Panc1 (cell line): Measurements from ENCODE around the gene OTOG. TPM values are rescaled to one million over a fixed set of nuclear protein-coding genes. Genes with fewer than 3 reads are reported as not detected.

Source experiments
- ATAC-seq: fragments of 200-7000 bp; cut with Tn5 transposase; 2 replicates; pipeline ENCODE4 v1.9.1; 2020; ENCODE audit warnings: mild to moderate bottlenecking, moderate library complexity
- BruUV-seq: library from RNA; stranded (reverse); fragments of 400-500 nt; replicated peaks from 2 replicates; lab custom pipeline; 2021; lab: Mats Ljungman, UMichigan
- CTCF ChIA-PET: fragments of 300-600 bp; sonication (Branson Sonifier 250); formaldehyde crosslinking; loops from one replicate; lab custom pipeline; 2022; ENCODE audit warnings: antibody characterized with exemption; lab: Charles Lee
- POLR2A ChIA-PET: fragments of 300-600 bp; sonication (Branson Sonifier 250); formaldehyde crosslinking; loops from one replicate; lab custom pipeline; 2022; ENCODE audit warnings: antibody characterized with exemption; lab: Charles Lee
- DNase-seq: peaks from one replicate; pipeline ENCODE4 v3.0.0-alpha.2; 2010; ENCODE audit warnings: low read depth, low spot score
- H3K27ac ChIP-seq: 2 replicates; pipeline ENCODE4 v1.5.1; 2011; ENCODE audit warnings: mild to moderate bottlenecking, low read length, inconsistent platforms
- H3K27me3 ChIP-seq: fragments of 200-500 bp; sonication (Bioruptor generic); 2 replicates; pipeline ENCODE4 v1.6.0; 2014; ENCODE audit warnings: low read length, inconsistent platforms; ENCODE audit not compliant: control insufficient read depth, insufficient read depth
- H3K36me3 ChIP-seq: fragments of 200-500 bp; sonication (Bioruptor generic); 2 replicates; pipeline ENCODE4 v1.5.1; 2014; ENCODE audit warnings: inconsistent platforms, mild to moderate bottlenecking, low read length, moderate library complexity; ENCODE audit not compliant: control insufficient read depth, insufficient read depth
- H3K4me1 ChIP-seq: 2 replicates; pipeline ENCODE4 v1.5.1; 2011; ENCODE audit warnings: inconsistent platforms, mild to moderate bottlenecking, low read length, moderate library complexity; ENCODE audit not compliant: control insufficient read depth, insufficient read depth
- H3K4me3 ChIP-seq, 2 experiments: 2 replicates each; pipeline ENCODE4 v1.5.1; 2011 to 2012; ENCODE audit warnings: low read depth in 2 of 2, low read length in 2 of 2, mild to moderate bottlenecking in 2 of 2, inconsistent platforms in 1 of 2, moderate library complexity in 1 of 2
- H3K9me3 ChIP-seq: fragments of 200-500 bp; sonication (Bioruptor generic); 2 replicates; pipeline ENCODE4 v1.5.1; 2014; ENCODE audit warnings: low read depth, mild to moderate bottlenecking, inconsistent platforms, low read length, moderate library complexity; ENCODE audit not compliant: control insufficient read depth, insufficient read depth
- CTCF ChIP-seq: fragments of 450-650 bp; IDR thresholded peaks from 2 replicates; pipeline ENCODE4 v1.5.1; 2017; ENCODE audit warnings: mild to moderate bottlenecking
- POLR2AphosphoS5 ChIP-seq: IDR thresholded peaks from 2 replicates; pipeline ENCODE4 v1.6.1; 2012; ENCODE audit warnings: mild to moderate bottlenecking, low read depth, low read length, moderate library complexity
- REST ChIP-seq, 2 experiments: IDR thresholded peaks; 2 replicates each; pipeline ENCODE4 v1.6.1; 2011 to 2012; ENCODE audit warnings: low read depth in 2 of 2, control low read depth in 1 of 2, low read length in 1 of 2, mild to moderate bottlenecking in 1 of 2, moderate library complexity in 1 of 2; ENCODE audit not compliant: insufficient read depth in 1 of 2
- SIN3A ChIP-seq: IDR thresholded peaks from 2 replicates; pipeline ENCODE4 v1.6.1; 2012; ENCODE audit warnings: low read depth, mild to moderate bottlenecking, low read length, moderate library complexity, borderline replicate concordance; ENCODE audit not compliant: insufficient read depth
- TCF7L2 ChIP-seq: IDR thresholded peaks from 2 replicates; pipeline ENCODE4 v1.6.1; 2011; ENCODE audit warnings: mild to moderate bottlenecking, low read depth, low read length, inconsistent platforms
- in situ Hi-C: cut with HindIII; loops from 2 replicates; pipeline ENCODE4 v1.10.0; 2016; ENCODE audit warnings: low sequenced_read_pairs, low pct_unique_long_range_greater_than_20kb
- intact Hi-C: fragments of 100-400 bp; cut with micrococcal nuclease; formaldehyde crosslinking; loops from one replicate; pipeline ENCODE4 v1.10.0; 2022; ENCODE audit not compliant: unreplicated experiment
- total RNA-seq: library from RNA; stranded (reverse); gene quantifications from one replicate; pipeline ENCODE4 v1.2.1, GENCODE V29; 2021; ENCODE audit not compliant: unreplicated experiment

Gene OTOG
- total RNA-seq, 1 experiment from 2014 or later, result not detected

- Histone ChIP-seq H3K4me3 (no peak overlapping the region), H3K27ac (no peak overlapping the region), H3K4me1 (no peaks in the 10 kb centered on the region), H3K9me3 (no peaks in the 10 kb centered on the region), H3K36me3 (no peaks in the 10 kb centered on the region; the same call in 1 of the 2 replicates), H3K27me3 (no peaks in the 10 kb centered on the region; the same call in 1 of the 2 replicates)
- intact Hi-C loops, result no loop called here
- no TSS peak for BruUV-seq
- ChIA-PET POLR2A (no interaction called here), CTCF (no interaction called here)
- in situ Hi-C loops, result no loop called here
- no peak for TF ChIP-seq SIN3A
- TF ChIP-seq POLR2AphosphoS5, result no peak
- TF ChIP-seq REST (IDR thresholded peaks at IDR 0.05; ENCODE audit: insufficient read depth in 1 of 2, low read depth in 2 of 2, low read length in 1 of 2), result no peak
- no peak for TF ChIP-seq TCF7L2
- no peak for TF ChIP-seq CTCF
- ATAC-seq (no peak), DNase-seq (no peak)
These were observed 92.7 kb downstream of the OTOG start for GRCh38 chr11:17639781-17640180.

GRCh38 chr11:17640493-17641164 lies 93.6 kb downstream of the OTOG start:
- ChIA-PET POLR2A (no interaction called here), CTCF (no interaction called here)
- no peak overlapping the region for H3K4me3 ChIP-seq
- H3K27ac ChIP-seq, result no peak overlapping the region
- DNase-seq (no peak), ATAC-seq (no peak; the same call in 1 of the 2 replicates)
- H3K36me3 ChIP-seq, result no peaks in the 10 kb centered on the region; the same call in 1 of the 2 replicates
- no peaks in the 10 kb centered on the region for H3K9me3 ChIP-seq
- H3K4me1 ChIP-seq, result no peaks in the 10 kb centered on the region
- no peaks in the 10 kb centered on the region; the same call in 1 of the 2 replicates for H3K27me3 ChIP-seq
- no TSS peak for BruUV-seq
- TF ChIP-seq TCF7L2, result no peak
- no peak for TF ChIP-seq POLR2AphosphoS5
- no peak for TF ChIP-seq SIN3A
- no peak for TF ChIP-seq CTCF
- in situ Hi-C loops, result no loop called here
- intact Hi-C loops, result no loop called here
